Skeletal muscle satellite cell (primary cell): ENCODE measurements around the gene PUDP.
A peak's percentile ranks its signal among the peaks of the same experiment; 100 is the strongest.

Experiments
- H3K27me3 ChIP-seq: 2 replicates; pipeline ENCODE4 v1.7.0; 2013; ENCODE audit warnings: low read length; ENCODE audit not compliant: control insufficient read depth, insufficient read depth
- H3K36me3 ChIP-seq: 2 replicates; pipeline ENCODE4 v1.7.0; 2013; ENCODE audit warnings: mild to moderate bottlenecking, control low read depth, low read length; ENCODE audit not compliant: insufficient read depth
- H3K4me1 ChIP-seq: 2 replicates; pipeline ENCODE4 v1.7.0; 2013; ENCODE audit warnings: low read length; ENCODE audit not compliant: control insufficient read depth, insufficient read depth
- H3K4me2 ChIP-seq: 2 replicates; pipeline ENCODE4 v1.7.0; 2013; ENCODE audit warnings: mild to moderate bottlenecking, low read length
- H3K4me3 ChIP-seq: 2 replicates; pipeline ENCODE4 v1.7.0; 2013; ENCODE audit warnings: low read length
- H3K9ac ChIP-seq: 2 replicates; pipeline ENCODE4 v1.7.0; 2013; ENCODE audit warnings: mild to moderate bottlenecking, low read depth, low read length, moderate library complexity
- H3K9me3 ChIP-seq: replicated peaks from 2 replicates; pipeline ENCODE4 v1.7.0; 2013; ENCODE audit warnings: mild to moderate bottlenecking, control low read depth, low read length

Gene PUDP

DNA sequence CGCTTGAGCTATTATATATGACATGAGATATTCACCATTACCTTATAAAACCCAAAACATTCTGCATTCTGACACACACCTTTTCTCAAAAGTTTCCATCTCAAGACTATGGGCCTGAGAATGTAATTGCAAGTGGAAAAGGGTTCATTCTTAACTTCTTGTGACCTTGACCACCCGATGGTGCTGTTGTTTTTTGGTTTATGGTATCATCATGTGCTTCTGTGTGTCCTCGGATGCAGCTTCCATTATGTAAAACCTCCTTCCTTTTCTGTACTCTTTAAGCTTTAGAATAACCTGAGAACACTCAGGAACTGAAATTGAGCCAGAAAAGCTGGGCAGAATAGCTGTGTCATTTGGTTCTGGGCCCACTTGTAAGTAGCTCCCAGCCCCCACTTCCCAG is 16.2 kb upstream of the PUDP start:
- H3K4me2 ChIP-seq, result no peak overlapping the region
- H3K9ac ChIP-seq, result no peak overlapping the region
- peaks cover 4% of the 10 kb centered on the region for H3K4me1 ChIP-seq
- H3K36me3 ChIP-seq, result no peaks in the 10 kb centered on the region
- no peak overlapping the region for H3K4me3 ChIP-seq
- no peaks in the 10 kb centered on the region for H3K9me3 ChIP-seq
- no peaks in the 10 kb centered on the region for H3K27me3 ChIP-seq

DNA sequence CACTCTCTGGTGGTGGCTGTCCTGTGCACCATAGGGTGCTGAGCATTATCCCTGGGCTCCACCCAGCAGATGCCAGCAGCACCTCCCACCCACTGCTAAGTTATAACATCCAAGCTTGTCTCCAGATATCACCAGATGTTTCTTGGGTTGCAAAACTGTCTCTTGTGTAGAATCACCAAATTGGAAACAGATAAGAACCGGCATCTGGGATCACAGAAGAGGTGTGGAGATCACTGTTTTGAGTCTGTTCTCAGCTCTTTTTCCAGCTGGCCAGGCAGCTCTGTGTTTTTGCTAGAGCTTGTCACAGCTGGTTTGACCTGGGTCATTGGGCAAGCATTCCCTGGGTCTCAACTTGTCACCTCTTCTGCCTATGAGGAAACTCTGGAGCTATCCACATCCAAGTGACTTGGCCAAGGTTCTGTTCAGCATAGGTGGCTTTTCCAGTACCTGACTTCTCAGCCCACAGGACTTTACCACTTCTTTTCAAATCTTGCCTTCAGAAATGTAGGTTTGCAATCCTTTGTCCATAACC is 15.3 kb upstream of the PUDP start:
- Histone ChIP-seq H3K9ac (no peak overlapping the region), H3K27me3 (no peaks in the 10 kb centered on the region), H3K4me2 (no peak overlapping the region), H3K4me1 (peaks cover 4% of the 10 kb centered on the region), H3K4me3 (no peak overlapping the region), H3K9me3 (no peaks in the 10 kb centered on the region), H3K36me3 (no peaks in the 10 kb centered on the region)

DNA sequence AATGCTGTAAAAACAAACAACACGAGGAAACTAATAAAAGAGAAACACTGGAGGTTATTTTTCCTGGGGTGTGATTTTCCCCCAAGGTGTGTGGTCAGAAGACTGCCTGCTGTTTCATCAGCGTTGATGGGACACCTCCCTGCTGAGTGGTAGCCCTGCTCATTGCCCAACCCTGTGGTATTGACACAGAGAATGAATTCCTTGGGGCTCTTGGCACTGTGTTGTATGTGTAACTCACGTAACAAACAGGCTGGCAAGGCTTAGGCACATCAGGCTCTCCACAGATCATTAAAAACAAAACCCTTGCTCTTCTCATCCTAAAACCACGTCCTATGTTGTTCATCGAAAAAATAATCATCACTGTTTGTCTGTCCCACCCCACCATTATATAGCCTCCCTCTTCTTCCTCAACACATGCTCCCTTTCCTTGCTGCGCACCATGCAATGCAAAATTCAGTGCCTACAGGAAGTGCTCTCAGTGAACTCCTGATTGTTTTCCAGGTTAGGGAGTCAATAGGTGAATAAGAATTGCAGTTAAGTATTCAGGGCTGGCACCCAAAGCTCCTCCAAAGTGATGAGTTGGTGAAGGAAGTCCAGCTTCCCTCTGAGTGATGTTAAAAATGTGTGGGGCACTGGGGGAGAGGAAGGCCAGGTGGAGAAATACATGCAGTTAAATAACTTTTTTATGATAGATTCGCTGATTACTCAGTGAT is 11.4 kb upstream of the PUDP start:
- Histone ChIP-seq H3K4me1 (peaks cover 4% of the 10 kb centered on the region), H3K27me3 (no peaks in the 10 kb centered on the region), H3K4me2 (no peak overlapping the region), H3K4me3 (no peak overlapping the region), H3K36me3 (no peaks in the 10 kb centered on the region), H3K9ac (no peak overlapping the region), H3K9me3 (no peaks in the 10 kb centered on the region)

DNA sequence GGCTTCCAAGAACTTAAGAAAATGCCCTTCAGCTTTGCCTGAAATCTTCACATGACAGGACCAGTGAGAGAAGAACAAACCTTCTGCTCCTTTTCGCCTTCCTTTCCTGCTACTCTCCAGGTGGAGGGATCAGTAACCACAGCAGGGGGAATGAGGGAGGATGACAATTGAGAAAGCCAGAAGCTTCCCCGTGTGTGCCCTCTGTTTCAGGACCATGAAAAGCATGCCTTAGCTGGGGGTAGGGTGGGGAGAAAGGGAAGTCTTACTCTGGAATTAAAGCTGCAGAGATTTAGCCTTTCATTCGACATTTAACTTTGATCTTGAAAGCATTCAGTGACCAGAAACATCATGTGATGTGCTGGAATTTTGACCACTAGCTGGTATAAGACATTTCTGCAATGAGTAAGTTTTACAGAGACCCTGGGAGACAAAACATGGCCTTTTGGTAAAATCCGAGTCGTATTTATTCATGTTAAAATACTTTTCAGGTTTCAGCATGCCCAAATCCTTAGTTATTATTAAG is 10.6 kb upstream of the PUDP start:
- no peak overlapping the region for H3K9ac ChIP-seq
- H3K36me3 ChIP-seq, result no peaks in the 10 kb centered on the region
- H3K4me2 ChIP-seq, result no peak overlapping the region
- no peaks in the 10 kb centered on the region for H3K27me3 ChIP-seq
- no peaks in the 10 kb centered on the region for H3K9me3 ChIP-seq
- peaks cover 4% of the 10 kb centered on the region for H3K4me1 ChIP-seq
- no peak overlapping the region for H3K4me3 ChIP-seq

DNA sequence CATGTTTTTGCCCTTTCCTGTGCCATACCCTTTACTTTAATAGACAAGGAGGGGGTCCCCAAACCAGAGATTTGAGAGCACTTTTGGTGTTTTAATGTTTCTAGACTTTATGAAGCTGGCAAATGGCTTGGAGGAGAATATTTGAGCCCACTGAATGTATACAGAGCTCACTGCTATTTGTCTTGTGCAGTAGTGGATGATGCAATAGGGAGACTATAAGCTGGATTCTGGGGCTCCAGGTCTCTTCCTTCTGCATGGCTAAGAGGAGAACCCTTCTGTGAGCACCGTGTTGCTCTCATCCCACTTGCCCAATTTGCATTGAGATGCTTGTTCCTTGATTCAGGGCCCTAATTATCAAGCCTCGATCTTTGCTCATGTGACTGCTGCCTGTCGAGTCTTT is 8.9 kb upstream of the PUDP start:
- Histone ChIP-seq H3K4me2 (no peak overlapping the region), H3K36me3 (no peaks in the 10 kb centered on the region), H3K4me3 (no peak overlapping the region), H3K27me3 (no peaks in the 10 kb centered on the region), H3K9me3 (no peaks in the 10 kb centered on the region), H3K4me1 (peaks cover 4% of the 10 kb centered on the region), H3K9ac (no peak overlapping the region)

DNA sequence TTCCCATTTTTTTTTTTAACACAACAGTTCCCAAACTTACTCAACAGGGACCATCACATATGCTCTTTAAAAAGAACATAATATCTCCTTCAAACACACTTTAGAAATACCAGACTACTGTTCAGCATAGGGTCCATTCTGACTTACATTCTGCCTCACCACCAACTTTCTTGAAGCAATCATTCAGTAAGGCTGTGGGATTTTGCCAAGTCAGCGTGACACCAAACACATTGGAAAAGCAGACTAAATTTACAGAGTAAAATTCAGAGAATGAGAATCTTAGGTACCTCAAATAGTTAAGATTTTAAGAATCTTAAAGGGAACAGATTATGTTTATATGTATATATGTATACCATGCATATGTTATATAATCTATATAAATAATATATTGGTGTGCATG is 7.2 kb upstream of the PUDP start:
- H3K9ac ChIP-seq, result no peak overlapping the region
- no peaks in the 10 kb centered on the region for H3K36me3 ChIP-seq
- H3K9me3 ChIP-seq, result no peaks in the 10 kb centered on the region
- no peak overlapping the region for H3K4me2 ChIP-seq
- peaks cover 4% of the 10 kb centered on the region for H3K4me1 ChIP-seq
- H3K27me3 ChIP-seq, result no peaks in the 10 kb centered on the region
- H3K4me3 ChIP-seq, result no peak overlapping the region

DNA sequence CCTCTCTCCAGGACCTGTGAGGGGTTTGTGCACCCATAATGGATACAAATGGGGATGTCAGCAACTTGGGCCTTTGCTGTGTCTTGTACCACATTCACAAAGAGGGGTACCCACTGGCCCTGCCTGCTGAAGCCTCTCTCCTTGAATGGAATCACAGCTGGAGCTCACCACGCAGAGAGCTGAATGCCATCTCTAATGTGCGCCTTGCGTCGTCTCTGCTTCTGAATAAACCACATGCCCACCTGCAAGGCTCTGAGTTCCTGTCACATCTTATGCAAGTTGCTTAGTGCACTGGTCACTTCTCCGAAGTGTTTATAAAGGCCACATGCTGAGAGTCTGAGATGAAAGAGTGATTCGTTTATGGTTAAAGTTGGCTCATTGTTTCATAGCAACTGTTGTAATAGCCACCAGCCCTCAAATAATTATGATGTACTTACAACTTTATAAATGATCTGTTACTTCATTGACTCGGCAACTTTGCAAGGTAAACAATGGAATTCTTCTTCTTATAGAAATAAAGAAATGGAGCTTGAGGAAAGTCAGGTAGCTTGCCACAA is 6.2 kb upstream of the PUDP start:
- Histone ChIP-seq H3K9ac (no peak overlapping the region), H3K9me3 (no peaks in the 10 kb centered on the region), H3K4me2 (no peak overlapping the region), H3K4me1 (no peaks in the 10 kb centered on the region), H3K27me3 (no peaks in the 10 kb centered on the region), H3K4me3 (no peak overlapping the region), H3K36me3 (no peaks in the 10 kb centered on the region)

DNA sequence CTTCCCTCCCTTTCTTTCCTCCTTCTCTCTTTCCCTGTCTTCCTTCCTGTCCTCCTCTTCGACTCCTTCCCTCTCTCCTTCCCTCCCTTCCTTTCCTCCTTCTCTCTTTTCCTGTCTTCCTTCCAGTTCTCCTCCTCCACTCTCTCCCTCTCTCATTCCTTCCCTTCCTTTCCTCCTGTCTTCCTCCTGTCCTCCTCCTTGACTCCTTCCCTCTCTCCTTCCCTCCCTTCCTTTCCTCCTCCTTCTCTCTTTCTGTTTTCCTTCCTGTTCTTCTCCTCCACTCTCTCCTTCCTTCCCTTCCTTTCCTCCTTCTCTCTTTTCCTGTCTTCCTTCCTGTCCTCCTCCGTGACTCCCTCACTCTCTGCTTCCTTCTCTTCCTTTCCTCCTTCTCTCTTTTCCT is 5.3 kb upstream of the PUDP start:
- Histone ChIP-seq H3K4me3 (no peak overlapping the region), H3K9me3 (no peaks in the 10 kb centered on the region), H3K4me2 (no peak overlapping the region), H3K9ac (no peak overlapping the region), H3K4me1 (no peaks in the 10 kb centered on the region), H3K27me3 (no peaks in the 10 kb centered on the region), H3K36me3 (no peaks in the 10 kb centered on the region)

DNA sequence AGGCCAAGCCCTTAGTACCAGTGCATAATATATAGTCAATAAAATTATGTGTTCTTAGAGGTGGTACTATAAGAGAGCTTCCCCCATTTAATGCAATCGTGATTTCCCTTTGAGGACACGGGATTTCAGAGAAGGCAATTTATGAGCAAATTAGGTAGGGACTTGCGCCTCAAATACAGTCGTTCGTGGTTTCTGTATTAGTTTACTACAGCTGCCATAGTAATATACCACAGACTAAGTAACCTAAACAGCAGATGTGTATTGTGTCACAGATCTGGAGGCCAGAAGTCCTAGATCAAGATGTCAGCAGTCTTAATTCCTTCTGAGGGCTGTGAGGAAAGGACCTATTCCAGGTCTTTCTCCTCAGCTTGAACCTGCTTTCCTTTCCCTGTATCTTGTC is 1.5 kb upstream of the PUDP start:
- H3K9ac ChIP-seq, result no peak overlapping the region
- H3K9me3 ChIP-seq, result no peaks in the 10 kb centered on the region
- no peaks in the 10 kb centered on the region for H3K36me3 ChIP-seq
- peaks cover 11% of the 10 kb centered on the region for H3K4me1 ChIP-seq
- H3K4me2 ChIP-seq, result no peak overlapping the region
- no peak overlapping the region for H3K4me3 ChIP-seq
- H3K27me3 ChIP-seq, result no peaks in the 10 kb centered on the region

DNA sequence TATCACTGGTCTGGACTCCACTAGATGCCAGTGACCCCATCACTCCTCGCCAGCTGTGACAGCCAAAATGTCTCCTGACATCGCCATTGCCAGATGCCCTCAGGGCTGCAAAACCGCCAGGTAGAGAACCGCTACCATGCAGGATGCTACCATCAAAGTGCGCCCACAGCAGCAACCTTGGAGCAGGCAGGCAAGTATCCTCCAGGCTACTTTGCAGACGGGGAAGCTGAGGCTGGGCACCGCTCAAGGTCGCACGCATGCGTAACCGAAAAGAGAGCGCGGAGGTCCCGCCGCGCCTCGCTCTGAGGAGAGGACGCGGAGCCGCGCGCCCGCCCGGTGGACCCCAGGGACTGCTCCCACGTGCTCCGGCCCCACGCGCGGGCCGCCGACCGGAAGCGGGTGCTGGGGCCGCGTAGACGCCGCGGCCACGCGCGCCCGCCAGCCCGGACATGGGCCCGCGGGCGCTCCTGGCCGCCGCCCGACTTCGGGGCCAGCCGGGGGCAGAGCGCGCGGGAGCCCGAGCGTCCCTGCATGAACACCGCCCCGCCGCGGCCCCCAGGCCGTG is 458 bp downstream of the PUDP start, which contains the start of gene STS:
TSS of gene STS (plus strand) at position 300 of the 565 bp plus-strand sequence. CDS start 105,488 bp downstream, outside the sequence.
- no peaks in the 10 kb centered on the region for H3K9me3 ChIP-seq
- peak within 1 kb of the TSS; percentile 85 for H3K4me3 ChIP-seq
- no peaks in the 10 kb centered on the region for H3K36me3 ChIP-seq
- peaks cover 16% of the 10 kb centered on the region for H3K4me1 ChIP-seq
- H3K27me3 ChIP-seq, result no peaks in the 10 kb centered on the region
- peak within 1 kb of the TSS; percentile 88 for H3K4me2 ChIP-seq
- H3K9ac ChIP-seq, result peak within 1 kb of the TSS; percentile 87

DNA sequence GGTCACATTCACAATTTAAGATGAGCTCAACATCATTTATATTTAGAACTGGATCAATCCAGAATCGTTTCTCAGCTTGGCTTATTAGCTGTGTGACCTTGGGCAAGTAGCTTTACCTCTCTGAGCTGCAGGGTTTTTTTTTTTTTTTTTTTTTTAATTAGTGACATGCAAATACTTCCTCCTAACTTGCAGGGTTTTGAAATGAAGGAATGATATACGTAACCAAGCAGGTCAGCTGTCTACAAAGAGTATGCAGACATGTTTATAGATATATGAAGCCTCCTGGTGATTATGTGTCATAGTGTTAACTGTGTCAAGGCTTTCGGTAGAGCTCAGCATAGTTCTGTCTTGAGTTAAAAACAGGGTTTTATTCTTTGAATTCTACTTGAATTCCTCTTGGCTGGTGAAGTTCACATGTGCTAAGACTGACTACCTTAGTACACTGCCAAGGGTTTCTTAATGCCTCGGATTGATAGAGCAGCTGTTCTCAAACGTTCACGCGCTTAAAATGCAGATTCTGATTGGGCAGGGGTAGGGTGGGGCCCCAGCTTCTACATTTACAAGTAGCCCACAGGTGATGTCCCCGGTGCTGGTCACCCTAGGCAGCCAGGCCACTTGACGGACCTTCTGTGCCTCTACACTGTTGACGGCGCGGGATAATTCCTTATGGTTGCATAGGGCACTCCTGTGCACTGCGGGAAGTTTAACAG is 1.1 kb downstream of the PUDP start:
- Histone ChIP-seq H3K36me3 (no peaks in the 10 kb centered on the region), H3K4me2 (peak overlapping the region; percentile 88), H3K4me1 (peaks cover 16% of the 10 kb centered on the region), H3K9ac (peak overlapping the region; percentile 87), H3K27me3 (no peaks in the 10 kb centered on the region), H3K9me3 (no peaks in the 10 kb centered on the region), H3K4me3 (peak overlapping the region; percentile 85)
